Stimulated activated CD8-positive, alpha-beta memory T cell treated with anti-CD3 and anti-CD28 coated beads, Interleukin-12 subunit alpha, Interleukin-12 subunit beta, amount 100 ng/mL, for 4 hours (primary cell): ENCODE results near the gene BCR.

ENCODE experiments used
- DNase-seq: peaks from one replicate; pipeline ENCODE4 v3.0.0-alpha.2; 2020; ENCODE audit warnings: low read depth

Gene BCR

DNA sequence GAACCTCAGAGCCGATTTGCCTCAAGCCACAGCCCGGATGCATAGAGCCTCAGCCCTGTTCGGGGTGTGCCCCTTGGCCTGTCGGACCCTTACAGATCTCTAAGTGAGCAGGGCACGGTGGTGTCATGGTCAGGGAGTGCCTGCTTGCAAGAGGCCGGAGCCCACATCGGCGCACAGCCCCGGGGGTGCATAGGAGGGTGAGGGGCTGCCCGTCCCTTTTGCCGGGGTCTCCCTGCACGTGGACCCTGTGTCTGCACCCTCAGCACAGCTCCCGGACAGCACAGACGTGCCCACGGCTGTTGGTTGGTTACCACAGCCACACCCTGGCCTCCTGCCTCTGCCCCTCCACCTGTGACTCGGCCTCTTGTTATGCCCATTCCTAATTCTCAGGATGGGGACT, 28.5 kb upstream of the BCR start:
- DNase-seq = no peak

DNA sequence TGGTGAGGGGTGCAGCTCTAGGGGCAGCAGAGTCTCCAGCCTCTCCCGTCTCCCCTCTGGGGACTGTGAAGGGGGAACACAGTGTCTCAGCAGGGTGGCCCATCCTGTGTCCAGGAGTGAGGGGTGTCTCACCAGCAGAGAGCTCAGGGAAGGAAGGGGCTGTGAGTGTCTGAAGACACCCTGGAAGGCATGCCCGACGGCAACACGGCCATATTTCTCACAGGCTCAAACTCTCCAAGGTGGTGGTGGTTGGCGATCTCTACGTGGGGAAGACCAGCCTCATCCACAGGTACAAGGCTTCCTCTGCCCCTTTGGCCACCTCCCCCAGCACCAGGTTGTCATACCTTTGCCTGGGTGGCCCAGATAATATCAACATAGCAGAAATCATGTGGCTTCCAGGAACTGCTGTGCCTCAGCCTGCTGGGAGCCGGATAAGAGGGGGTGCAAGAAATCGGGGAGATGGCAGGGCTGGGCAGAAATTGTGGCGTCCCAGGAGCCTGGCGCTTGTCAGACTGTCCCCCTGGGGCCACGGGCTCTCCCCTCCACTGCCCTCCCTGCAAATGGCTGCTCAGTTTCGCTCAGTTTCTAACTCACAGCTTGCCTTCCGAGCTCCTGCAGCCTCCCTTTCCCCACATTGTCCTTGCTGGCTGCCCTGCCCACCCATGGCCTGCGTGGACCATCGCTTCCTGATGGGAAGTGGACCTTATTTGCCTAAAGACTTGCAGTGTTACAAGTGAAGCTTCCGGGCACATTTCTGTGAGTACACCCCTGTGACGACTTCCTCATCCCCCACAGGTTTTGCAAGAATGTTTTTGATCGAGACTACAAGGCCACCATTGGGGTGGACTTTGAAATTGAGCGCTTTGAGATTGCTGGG, 27.8 kb upstream of the BCR start:
- DNase-seq = no peak

DNA sequence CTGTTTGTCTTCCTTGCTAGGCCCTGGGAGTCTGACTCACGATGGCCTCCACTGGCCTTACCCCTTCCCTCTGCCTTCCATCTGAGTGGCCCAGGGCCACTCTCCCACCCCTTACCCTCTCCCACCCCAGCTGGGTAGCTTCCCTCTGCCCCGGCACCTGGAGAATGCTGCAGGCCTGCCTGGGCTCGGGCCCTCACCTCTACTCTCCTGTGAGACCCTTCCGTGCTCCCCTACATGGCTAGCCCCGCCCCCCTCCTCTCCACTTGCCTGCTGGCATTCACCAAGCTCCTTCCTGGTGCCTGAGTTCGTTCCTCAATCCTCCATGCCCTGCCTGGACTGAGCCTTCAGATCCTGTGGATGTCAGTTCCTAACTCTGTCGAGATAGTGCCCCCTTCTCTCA, 26.3 kb upstream of the BCR start:
- no peak for DNase-seq

DNA sequence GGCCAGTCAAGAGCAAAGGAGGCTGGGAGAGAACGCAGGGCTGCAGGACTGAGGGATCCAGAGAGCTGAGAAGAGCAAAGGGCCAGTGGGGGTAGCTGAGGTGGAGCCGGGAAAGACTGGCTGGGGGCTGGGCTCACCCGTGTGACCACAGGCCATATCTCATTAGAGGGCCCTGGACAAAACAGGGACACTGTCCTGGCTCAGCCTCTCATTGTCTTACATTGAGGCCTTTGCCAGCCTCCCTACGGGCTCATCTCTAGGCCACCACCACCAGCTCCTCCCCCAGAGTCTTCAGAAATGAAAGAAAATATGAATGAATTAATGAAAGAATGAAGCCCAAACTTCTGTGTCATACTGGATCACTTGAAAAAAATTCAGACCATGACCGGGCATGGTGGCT, 25.8 kb upstream of the BCR start:
- no peak for DNase-seq

DNA sequence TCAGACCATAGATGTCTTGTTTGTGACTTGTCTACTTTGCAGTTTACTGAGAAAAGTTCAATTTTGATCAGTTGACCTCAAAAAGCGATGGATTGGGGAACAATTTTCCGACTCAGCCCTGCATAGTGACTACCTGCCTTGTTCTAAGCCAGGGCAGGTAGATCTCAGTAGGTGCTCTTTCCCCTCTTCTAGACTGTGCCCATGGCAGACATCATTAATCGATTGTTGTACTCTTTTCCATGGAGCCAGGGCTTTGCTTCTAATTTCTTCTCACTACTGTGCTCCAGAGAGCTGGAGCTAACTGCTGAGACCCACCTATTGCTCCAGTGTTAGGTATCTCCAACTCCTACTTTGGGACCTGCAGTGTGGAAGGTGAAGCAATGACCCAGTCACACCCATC, 25.2 kb upstream of the BCR start:
- DNase-seq = no peak

DNA sequence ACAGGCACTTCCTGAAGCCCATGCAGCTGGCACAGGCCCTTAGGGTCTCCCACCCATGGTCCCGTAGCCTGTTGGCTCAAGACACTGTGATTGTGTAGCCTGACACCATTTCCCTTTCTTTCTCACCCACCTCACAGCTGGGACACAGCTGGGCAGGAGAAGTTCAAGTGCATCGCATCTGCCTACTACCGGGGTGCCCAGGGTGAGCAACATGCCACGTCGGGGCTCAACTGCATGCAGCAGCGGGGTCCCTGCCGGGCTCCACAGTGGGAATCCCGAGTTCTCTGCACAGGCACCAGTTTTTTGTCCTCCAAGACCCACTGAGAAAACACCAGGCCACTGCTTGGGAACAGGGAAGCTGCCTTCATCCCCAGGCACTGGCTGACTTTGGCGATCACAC, 24.5 kb upstream of the BCR start:
- no peak for DNase-seq

DNA sequence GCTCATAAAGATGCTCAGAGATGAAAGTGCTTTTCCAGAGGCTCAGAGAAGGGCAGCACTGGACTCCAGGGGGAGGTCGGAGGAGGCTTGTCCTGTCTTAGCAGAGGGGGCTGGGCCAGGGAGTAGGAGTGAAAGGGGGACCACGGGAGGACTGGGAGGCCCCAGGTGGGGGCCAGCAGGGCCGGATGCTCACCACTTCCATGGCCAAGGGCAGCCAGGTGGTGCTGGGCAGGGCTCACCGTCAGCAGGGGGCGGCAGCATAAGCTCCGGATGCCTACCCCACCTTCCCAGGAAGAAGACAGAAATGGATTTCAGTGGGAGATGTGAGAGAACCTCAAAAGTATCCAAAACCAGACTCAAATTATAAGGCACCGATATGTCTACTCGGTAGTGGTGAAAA, 24.0 kb upstream of the BCR start:
- no peak for DNase-seq

DNA sequence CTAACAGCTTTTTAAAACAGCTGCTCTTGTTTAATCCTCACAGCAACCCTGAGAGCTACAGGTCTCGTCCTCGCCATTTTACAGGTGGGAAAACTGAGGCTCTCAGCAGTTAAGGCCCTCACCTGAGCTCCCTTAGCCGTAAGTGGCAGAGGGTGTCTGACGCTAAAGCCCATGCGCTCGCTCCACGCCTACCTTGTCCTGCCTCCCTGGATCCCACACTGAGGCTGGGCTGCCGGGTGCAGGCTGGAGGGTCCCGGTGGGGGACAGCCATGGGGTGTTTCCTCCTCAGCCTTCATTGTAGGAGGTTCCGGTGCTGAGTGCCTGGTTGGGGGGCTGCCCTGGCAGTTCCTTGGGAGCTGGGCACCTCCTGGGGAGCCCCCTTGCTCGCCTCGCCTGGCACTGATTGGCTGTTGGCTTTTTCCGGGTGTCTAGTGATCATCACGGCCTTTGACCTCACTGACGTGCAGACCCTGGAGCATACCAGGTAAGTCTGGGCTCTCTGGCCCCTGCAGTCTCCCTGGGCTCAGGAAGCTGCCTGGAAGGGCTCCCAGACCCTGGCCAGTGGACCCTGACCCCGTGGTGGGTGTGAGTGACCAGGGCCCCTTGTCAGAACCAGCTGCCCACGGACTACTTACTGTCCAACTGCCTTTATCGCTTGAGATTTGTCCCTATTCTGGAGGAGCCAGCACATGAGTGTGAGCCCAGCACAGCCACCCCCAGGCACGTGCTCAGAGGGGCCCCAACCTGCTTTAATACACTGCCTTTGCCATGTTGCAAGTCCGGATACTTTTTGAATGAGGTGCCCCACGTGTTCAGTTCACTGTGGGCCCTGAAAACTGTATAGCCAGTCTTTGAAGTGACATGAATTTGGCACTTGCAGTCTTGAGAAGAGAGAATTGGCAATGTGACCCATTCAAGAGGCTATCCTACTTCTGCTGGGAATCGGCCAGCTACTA, 22.5 kb upstream of the BCR start:
- DNase-seq = no peak

DNA sequence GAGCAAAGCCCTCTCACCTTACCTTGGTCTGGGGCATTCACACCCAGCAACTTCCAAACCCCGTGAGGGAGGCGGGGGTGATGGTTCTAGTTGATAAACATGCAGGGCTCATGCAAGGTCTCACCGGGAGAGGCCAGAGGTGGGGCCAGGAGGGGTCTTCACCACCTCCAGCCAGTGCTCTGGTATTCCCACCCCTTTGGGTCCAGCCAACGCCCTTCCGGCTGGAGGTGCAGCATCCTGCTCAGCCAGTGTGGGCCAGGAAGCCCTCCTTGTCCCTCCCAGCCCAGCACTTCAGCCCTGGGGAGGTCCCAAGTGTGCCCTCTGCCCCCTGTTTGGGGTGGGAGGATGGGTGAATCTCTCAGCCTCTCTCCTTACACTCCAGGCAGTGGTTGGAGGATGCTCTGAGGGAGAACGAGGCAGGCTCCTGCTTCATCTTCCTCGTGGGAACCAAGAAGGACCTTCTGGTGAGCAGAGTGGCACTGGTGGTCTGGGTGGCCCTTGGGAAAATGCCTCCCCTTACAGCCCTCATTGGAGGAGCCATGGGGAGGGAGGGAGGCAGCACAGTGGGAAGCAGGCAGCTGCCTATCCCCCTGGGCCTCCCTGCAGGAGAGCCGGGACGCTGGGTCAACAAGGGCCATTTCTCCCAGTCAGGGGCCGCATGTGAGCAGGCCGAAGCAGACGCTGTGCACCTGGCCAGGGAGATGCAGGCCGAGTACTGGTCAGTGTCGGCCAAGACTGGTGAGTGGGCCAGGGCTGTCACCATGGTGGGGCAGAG, 21.6 kb upstream of the BCR start:
- DNase-seq = no peak

DNA sequence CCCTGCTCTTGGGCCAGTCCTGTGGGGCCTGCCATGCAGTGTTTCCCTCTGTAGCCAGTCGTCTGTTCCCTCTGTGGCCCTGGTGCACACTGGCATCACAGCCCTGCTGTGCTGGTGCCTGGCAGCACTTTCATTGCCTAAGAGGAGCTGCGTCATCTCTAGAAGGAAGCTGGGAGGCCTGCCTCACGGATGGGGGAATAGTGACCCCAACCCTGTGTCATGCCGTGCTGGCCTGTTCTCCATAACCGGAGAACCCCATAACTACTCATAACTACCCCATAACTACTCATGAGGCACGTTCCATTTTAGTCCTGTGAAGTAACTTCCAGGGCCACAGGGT, 21.0 kb upstream of the BCR start:
- DNase-seq = no peak

DNA sequence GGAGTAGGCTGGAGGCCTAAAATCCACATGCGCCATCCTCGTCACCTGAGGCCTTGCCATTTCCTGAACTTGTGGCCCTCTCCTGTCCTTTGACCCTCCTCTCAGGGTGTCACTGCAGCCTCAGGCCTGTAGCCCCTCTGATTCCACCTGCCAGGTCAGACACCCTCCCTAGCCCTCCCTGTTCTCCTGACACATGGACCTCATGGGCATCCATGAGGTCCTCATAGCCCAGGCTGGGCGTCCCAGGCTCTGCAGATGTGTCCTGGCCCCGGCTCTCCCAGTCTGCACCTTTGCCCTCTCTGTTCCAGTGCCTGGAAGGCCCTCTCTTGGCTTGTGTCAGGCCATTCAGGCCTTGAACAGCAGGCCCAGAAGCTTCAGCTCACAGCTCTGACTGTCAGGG, 19.3 kb upstream of the BCR start:
- DNase-seq = no peak

DNA sequence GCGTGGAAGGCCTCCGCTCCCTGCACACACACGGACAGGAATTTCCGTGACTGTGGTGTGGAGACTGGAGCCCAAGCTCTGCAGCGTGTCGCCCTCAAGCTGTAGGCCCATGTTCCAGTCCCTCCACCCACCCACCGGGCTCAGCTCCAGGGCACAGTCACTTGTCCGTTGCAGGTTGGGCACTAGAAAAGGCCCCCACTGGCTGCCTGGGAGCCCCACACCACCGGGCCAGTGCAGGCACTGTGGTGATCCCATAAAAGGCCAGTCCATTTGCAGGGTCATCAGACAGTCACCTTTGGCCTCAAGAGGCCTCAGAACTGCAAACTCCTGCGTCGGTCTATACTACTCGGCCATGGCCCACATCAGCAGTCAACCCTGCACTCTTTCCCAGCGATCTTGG, 18.7 kb upstream of the BCR start:
- no peak for DNase-seq

DNA sequence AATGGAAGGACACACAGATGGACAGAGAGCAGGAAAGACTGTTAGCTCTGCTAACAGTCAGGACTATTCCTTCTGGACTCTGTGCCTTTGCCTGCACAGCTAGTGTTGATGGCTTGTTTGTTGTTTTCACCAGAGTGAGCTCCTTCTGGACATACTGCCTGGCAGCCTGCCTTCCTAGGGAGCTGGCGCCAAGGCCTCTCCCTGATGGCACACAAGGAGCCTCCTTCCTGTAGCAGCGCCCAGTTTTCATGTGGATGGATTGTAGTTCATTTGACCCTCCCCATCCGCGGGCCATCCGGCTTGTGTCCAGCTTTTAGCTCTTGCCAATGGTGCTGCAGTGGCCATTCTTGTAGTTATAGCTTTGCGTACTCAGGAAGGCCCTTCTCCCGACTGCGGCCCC, 16.6 kb upstream of the BCR start:
- no peak for DNase-seq

DNA sequence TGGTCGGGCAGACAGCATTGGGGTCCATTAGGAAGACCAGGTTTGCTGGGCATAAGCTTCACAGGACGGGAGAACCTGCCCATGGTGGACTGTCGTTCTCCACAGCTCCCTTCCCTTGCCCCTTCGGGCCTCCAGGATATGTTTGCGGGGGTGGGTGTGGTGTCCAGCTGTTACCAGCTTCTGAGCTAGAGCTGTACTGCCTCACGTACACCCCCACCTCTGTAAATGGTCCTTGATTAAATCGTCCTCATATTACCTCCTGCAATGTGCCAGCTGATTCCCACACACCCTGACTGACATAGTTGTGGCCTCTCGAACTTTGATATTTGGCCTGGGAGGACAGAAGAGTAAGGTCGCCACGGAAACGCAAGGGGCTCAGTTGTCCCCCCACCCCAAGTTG, 16.2 kb upstream of the BCR start:
- no peak for DNase-seq

DNA sequence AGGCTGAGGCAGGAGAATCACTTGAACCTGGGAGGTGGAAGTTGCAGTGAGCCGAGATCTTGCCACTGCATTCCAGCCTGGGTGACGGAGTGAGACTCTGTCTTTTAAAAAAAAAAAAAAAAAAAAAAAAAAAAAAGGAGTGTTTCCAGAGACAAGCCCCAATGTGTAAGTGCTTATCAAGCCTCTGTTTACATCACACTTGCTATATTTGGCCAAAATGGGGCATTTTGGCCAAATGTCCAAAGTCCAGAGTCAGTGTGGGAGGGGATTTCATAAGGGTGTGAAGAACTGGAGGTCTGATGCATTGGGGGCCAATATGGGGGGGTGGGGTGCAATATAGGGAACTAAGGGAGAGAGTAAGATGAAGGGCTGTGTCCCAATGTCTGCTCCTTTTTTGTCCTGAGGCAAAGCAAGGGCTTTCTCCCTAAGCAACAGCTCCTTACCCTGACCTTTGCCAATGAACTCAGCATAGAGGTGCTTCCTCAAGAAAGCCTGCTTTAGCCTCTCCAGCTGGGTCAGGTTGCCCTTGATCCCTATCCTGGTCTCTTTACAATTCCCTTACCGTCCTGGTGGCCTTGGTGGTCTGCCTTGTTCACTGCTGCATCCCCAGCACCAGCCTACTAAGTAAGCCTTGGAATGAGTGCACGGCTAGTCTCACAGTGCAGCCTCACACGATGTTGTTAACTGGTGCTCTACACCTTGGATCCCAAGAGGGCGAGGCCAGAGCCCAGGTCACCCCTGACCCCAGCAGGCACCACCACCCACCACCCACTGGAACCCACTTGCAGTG, 14.1 kb upstream of the BCR start:
- DNase-seq = no peak

DNA sequence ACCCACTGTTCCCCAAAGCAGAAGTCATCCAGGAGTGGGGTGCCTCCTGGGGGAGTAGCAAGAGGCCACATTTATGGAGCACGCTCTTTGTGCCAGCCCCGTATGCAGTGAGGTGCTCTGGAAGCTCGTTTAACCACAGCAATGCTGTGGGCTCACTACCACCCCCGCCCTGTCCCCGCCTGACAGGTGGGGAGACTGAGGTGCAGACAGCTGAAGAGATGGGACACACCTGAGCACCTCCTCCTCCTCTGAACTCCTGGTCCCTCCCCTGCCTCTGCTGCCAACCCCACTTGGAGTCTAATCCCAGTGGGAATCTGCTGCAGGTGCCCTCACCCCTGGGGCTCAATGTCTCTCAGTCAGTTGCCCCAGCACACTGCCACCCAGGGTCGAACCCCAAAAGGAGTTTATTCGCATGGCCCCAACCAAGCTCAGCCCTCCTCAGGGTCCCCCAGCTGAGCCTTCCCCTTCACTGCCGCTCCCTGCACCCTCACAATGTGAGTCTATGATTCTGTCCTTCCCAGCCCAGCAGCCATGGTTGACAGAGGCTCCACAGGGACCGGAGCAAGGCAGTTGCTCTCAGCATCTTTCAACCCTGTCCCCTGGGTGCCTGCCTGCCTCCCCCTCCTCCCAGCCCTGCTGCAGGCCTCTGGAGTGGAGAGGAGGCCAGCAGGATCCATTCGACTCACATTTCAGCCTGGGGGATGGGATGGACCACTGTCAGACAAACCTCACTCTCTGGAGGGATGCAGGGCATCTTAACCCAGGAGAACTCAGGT, 13.3 kb upstream of the BCR start:
- DNase-seq = no peak

DNA sequence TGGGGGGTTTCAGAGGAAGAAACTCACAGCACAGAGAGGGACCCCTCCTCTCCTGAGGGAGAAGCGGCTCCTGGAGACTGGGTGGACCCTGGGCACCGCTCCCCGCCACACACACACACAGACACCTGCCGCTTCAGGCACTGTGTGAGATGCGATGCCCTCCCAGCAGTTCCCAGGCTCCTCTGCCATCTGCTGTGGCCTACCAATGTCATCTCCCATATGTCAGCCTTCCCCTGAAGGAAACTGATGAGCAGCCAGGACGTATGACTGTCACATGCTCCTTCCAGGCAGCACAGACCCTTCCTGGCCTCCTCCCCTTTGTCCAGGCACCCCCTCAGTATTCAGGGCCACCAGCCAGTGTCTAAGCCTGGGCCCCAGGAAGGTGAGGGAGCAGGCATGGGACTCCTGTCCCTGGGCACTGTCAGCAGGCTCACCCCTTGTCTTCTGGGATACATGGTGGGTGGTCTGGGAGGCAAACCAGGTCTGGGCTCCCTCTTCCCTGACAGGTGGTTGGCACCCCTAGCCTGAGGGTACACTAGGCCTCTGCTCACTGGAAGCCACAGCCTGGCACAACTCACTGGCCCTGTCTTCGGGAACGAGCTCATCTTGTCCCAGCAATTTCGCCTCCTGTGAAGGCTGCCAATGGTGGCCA, 11.8 kb upstream of the BCR start:
- no peak for DNase-seq

DNA sequence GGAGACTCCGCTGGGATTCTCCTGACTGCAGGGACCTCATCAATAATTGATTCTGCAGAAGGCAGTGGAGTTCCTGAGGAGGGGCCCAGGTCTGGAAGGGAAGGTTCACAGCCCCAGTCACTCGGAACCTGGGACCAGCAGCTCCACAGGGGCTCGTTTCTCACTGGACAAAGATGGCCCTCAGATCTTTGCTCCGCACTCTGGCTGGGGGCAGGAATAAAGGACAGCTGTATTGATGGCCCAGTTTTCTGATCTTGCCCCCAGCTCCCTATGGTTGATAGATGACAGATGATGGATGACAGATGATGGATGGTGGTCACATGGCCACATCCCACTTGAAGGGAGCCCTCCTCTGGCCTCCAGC, 11.3 kb upstream of the BCR start:
- DNase-seq = no peak

DNA sequence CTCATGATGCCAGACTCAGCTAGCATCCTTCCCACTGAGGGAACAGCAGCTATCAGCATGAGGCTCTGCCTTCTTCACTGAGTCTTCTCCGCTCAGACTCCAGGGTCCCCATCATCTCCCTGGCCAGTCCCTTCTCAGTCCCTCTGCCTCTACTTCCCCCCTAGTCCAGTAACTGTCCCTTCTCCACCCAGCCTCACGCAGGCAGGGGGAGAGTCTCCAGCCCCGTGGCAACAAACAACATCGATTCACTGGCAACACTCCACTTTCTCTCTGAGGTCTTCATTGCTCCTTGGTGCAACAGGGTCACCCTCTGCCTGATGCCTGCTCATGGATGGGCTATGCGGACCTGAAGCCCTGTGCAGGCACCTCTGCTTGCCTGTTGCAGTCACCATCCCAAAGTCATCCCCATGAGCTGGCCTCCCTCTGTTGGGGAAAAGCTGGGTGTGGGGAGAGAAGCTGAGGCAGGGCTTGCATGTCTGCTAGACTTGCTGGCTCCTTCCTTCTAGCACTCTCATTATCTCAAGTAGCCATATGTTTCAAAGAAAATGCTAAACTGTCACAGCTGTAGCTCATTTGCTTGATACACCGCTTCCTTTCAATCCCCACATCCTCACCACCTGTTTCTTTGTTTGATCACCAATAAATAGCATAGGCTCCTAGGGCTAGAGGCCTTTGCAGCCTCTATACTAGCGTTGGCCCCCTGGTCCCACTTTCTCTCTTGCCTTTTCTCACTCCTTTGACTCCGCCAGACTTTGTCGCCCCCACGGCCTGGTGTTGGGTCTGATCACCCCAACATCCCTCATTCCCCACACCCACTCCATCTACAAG, 4.3 kb upstream of the BCR start:
- DNase-seq = no peak

DNA sequence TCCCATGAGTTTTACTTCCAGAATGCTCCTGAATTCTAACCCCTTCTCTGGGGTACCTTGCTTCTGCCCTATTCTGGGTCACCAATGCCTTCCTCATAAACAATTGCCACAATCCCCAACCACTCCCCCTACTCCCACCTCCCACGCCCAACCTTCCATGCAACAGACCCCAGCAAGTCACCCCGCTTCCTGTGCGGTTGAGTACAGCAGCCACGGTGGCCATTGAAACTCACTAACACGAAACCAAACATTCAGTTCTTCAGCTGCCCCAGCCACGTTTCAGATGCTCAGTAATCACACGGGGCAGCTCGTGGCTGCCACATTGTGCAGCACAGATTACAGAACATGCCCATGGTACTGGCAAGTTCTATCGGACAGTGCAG, 3.7 kb upstream of the BCR start:
- DNase-seq = no peak
